Coronary artery (tissue), 2 donors: Measurements from ENCODE around the gene KDM1A.
"Not testable (repeated sequence)": the region's sequence is repeated elsewhere in the genome, so short reads cannot be mapped to it uniquely, and the experiment has no call there.

Source experiments
- DNase-seq: peaks from one replicate; pipeline ENCODE4 v3.0.0-alpha.2; 2017; ENCODE audit warnings: low spot score
- H3K27ac ChIP-seq, 2 donors: fragments of 200-600 bp; sonication (generic); one replicate each; pipeline ENCODE4 v1.5.1; 2016 to 2019
- H3K4me3 ChIP-seq: fragments of 200-600 bp; sonication (generic); 2 replicates; pipeline ENCODE4 v1.5.1; 2016; ENCODE audit warnings: mild to moderate bottlenecking, moderate library complexity
- TF ChIP-seq, protein P1 (sequence below): fragments of 200-600 bp; sonication (generic); IDR thresholded peaks from one replicate; pipeline ENCODE4 v1.5.1; 2019; ENCODE audit warnings: antibody characterized with exemption

KDM1A gene

DNA sequence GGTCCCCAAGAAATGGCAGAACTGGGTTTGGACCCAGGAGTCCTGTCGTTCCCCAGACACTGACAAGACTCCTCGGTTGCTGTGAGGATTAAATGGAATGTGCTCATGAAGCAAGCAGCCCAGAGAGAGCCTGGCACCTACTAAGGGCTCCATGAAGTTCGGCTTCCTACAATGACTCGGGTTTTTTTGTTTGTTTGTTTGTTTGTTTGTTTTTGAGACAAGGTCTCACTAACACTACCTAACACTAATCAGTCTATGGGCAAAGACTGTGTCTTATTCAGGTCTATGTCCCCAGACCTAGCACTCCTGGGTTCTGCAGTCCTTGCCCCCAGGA, 43.2 kb upstream of the KDM1A start:
- Histone ChIP-seq H3K4me3 (no peak overlapping the region), H3K27ac (no peak overlapping the region)
- DNase-seq, result no peak
- TF ChIP-seq, protein P1, sequence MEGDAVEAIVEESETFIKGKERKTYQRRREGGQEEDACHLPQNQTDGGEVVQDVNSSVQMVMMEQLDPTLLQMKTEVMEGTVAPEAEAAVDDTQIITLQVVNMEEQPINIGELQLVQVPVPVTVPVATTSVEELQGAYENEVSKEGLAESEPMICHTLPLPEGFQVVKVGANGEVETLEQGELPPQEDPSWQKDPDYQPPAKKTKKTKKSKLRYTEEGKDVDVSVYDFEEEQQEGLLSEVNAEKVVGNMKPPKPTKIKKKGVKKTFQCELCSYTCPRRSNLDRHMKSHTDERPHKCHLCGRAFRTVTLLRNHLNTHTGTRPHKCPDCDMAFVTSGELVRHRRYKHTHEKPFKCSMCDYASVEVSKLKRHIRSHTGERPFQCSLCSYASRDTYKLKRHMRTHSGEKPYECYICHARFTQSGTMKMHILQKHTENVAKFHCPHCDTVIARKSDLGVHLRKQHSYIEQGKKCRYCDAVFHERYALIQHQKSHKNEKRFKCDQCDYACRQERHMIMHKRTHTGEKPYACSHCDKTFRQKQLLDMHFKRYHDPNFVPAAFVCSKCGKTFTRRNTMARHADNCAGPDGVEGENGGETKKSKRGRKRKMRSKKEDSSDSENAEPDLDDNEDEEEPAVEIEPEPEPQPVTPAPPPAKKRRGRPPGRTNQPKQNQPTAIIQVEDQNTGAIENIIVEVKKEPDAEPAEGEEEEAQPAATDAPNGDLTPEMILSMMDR, result no peak

DNA sequence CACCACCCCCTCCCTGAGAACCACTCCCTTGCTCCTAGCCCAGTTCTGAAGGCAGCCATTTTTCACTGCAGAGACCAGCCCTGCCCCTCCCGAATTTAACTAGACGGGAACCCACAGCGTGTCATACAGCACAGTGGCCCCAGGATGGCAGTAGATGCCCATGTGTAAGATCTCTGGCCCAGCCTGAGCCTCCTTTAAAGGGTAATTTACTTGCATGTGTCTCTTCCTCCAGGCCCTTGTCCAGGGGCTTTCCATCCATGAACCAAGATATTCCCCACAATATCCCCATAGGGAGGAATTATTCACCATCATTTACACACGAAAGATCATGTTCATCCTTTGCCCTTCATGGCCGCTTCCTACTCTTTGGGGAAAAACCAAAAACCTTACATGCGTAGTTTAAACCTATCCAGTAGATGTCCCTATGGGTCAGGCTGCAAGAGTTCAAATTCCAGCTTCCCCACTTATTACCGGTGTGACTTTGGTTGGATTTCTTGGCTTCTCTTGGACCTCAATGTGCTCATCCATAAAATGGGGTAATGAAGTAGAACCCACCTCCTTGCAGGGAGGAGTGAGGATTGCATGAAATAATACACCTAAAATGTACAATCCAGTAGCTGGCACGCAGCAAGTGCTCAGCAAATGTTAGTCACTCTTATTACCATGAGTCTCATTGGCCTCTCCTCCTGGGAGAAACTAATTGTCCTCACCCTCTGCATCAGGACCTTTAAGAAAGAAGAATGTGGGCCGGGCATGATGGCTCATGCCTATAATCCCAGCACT, 42.6 kb upstream of the KDM1A start:
- Histone ChIP-seq H3K27ac (no peak overlapping the region), H3K4me3 (no peak overlapping the region)
- DNase-seq, result no peak
- TF ChIP-seq, protein P1, result peak; percentile 30

DNA sequence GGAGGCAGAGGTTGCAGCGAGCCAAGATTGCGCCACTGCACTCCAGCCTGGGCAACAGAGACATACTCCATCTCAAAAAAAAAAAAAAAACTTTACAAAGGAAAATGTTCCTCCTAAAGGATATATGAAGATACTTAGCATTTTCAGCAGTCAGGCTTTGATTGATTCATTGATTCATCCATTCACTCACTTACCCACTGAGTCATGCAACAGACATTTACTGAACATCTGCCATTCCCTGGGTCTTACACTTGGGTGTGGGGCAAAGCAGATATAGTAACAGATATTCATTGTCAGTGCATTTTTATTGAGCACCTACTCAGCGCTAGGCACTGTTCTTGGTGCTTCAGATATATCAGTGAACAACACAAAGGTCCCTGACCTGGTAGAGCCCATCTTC, 41.0 kb upstream of the KDM1A start:
- TF ChIP-seq, protein P1, result no peak
- DNase-seq, result no peak
- Histone ChIP-seq H3K4me3 (no peak overlapping the region), H3K27ac (no peak overlapping the region)

GRCh38 chr1:22980471-22980790, 38.8 kb upstream of the KDM1A start:
- H3K4me3 ChIP-seq, DNase-seq: not testable (repeated sequence)

GRCh38 chr1:22983944-22984343, 35.3 kb upstream of the KDM1A start:
- H3K4me3 ChIP-seq, result no peak overlapping the region
- TF ChIP-seq, protein P1, result no peak
- DNase-seq, result no peak
- no peak overlapping the region for H3K27ac ChIP-seq

More at GRCh38 chr1:22980471-22980790, 38.8 kb upstream of the KDM1A start:
- H3K27ac ChIP-seq, result not testable (repeated sequence)

DNA sequence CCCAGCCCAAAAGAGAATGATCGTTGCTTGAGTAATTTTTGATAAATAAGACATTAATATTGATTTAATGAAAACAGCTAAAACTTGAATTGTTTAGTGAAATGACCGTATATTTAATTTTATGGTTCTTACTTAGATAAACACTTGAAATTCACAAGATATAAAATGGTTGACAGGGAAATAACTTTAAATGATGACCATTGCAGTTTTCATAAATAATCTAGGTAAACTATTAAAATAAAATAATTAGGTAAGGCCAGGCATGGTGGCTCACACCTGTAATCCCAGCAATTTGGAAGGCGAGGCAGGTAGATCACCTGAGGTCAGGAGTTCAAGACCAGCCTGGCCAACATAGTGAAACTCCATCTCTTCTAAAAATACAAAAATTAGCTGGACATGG, 26.9 kb upstream of the KDM1A start:
- DNase-seq, H3K27ac ChIP-seq, H3K4me3 ChIP-seq: not testable (repeated sequence)

GRCh38 chr1:22993220-22993795, 26.0 kb upstream of the KDM1A start:
- not testable (repeated sequence) for H3K27ac ChIP-seq, H3K4me3 ChIP-seq, DNase-seq

DNA sequence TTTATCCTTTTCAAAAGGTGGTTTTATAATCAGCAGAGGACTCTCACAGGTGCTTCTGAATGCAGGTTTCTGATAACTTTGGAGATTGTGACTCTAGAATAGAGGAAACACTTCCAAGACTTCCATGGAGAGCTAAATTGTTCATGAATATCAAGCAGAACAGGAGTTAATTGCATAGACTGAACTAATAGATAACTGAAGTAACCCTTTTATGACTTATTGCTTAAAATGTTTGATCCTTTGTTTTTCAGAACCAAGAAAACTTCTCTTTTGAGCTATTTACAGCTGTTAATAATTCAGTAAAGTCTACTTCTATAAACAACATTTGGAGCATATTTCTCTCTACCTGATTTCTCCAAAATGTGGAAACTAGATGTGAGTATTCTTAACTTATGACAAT, 23.5 kb upstream of the KDM1A start:
- DNase-seq, result no peak
- Histone ChIP-seq H3K27ac (no peak overlapping the region), H3K4me3 (no peak overlapping the region)
- TF ChIP-seq, protein P1, result no peak

DNA sequence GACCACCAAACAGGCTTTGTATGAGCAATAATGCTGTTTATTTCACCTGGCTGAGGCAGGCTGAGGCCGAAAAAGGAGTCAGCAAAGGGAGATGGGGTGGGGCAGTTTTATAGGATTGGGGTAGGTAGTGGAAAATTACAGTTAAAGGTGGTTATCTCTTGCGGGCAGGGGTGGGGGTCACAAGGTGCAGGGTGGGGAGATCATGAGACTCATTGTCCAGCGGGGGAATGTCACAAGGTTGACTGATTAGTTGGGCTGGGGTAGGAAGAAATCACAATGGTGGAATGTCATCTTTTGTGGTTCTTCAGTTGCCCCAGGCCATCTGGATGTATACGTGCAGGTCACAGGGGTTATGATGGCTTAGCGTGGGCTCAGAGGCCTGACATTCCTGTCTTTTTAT, 21.7 kb upstream of the KDM1A start:
- not testable (repeated sequence) for H3K4me3 ChIP-seq, DNase-seq

GRCh38 chr1:23000133-23000532, 19.1 kb upstream of the KDM1A start:
- not testable (repeated sequence) for H3K27ac ChIP-seq, H3K4me3 ChIP-seq, DNase-seq

More for the DNA sequence above, 21.7 kb upstream of the KDM1A start:
- not testable (repeated sequence) for H3K27ac ChIP-seq

GRCh38 chr1:23002218-23002617, 17.1 kb upstream of the KDM1A start:
- not testable (repeated sequence) for H3K4me3 ChIP-seq, DNase-seq, H3K27ac ChIP-seq
